ENCODE results near the gene ONECUT1.

Gene ONECUT1

DNA sequence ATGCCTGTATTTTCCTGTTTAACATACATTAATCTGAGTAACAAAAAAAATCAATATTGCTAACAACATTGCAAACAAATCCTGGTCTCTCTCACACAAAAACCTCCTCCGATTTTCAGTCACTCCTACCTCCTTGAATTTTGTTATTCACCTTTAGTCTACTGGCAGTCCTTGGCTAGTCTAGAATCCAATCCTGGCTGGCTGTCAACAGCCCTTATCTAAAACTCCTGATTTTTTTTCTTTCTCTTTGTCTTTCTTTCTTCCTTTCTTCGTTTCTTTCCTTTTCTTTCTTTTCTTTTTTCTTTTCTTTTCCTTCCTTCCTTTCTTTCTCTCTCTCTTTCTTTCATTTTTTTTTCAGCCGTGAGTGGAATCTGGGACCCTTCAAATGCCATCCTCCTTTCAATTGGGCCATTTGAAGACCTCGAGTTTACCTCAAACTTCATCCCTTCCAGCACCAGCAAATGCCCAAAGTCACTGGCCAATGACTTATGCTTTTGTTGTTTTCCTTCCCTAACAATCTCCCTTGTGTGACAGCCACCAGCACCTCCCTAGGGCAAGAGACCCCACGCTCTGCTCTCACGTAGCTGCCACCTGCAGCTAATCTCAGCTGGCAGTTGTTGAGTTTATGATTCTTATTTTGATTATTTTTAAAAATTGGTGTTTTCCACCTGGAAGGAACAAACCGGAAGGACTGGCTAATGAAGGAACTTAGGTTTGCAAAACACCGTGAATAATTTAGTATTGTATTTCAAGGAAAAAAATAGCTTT, 6.8 kb upstream of the ONECUT1 start:
- in situ Hi-C loops (cut with MboI; ENCODE audit: low sequenced_read_pairs, unreplicated experiment) = no loop called here
- no peak for DNase-seq (ENCODE audit: low spot score)
- TF ChIP-seq, protein P1, sequence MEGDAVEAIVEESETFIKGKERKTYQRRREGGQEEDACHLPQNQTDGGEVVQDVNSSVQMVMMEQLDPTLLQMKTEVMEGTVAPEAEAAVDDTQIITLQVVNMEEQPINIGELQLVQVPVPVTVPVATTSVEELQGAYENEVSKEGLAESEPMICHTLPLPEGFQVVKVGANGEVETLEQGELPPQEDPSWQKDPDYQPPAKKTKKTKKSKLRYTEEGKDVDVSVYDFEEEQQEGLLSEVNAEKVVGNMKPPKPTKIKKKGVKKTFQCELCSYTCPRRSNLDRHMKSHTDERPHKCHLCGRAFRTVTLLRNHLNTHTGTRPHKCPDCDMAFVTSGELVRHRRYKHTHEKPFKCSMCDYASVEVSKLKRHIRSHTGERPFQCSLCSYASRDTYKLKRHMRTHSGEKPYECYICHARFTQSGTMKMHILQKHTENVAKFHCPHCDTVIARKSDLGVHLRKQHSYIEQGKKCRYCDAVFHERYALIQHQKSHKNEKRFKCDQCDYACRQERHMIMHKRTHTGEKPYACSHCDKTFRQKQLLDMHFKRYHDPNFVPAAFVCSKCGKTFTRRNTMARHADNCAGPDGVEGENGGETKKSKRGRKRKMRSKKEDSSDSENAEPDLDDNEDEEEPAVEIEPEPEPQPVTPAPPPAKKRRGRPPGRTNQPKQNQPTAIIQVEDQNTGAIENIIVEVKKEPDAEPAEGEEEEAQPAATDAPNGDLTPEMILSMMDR (IDR thresholded peaks at IDR 0.05; ENCODE audit: borderline replicate concordance, control extremely low read depth, extremely low read depth, insufficient read depth, missing control alignments) = no peak

DNA sequence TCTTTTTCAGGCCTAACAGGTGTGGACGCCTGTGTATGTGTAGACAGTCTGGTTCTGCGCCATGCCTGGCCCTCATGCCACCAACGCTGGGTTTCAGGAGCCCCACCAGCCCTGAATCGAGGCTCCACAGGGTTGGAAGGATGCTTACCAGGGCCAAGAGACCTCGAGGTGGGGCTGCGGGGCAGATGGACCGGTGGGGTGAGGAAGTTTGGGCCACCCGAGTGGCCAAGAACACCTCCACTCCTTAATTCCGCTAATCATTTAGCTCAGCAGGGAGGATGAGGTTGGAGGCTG, 6.0 kb upstream of the ONECUT1 start:
- in situ Hi-C loops (cut with MboI; ENCODE audit: low sequenced_read_pairs, unreplicated experiment) = no loop called here
- DNase-seq (ENCODE audit: low spot score) = no peak
- TF ChIP-seq, protein P1 (IDR thresholded peaks at IDR 0.05; ENCODE audit: borderline replicate concordance, control extremely low read depth, extremely low read depth, insufficient read depth, missing control alignments) = no peak

DNA sequence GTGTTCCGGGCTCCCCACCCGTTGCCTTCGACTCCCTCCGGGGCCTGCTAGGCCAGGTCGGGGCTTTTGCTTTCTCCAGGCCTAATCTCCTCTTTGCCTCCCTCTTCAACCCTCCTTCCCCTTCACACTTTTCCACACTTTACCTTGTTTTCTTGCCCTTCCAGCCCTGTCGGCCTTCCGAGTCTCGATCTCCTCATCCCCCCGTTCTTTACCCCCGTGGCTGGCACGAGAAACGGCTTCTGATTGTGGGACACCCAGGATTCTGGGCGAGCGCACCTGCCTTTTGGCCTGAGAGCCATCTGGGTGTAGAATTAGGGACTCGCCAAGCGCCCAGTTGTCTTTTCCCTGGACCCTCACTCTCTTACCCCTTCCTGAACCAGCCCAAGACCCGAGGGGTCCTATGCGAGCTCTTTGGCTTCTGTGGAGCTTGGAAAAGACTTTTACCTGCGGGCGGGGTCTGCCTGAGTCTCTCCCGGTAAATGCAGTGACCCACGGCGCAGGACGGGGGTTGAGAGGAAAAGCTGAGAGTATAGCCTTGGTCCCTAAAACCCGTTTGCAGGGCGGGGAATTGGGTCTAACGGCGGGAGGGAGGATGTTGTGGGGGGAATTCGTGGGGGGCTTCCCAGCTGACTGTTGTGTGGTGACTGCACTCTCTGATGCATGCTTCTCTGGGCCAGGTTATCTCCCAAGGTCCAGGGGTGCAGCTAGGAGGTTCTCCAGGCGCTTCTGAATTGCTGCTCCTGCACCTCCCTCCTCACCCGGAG, 5.5 kb upstream of the ONECUT1 start:
- TF ChIP-seq, protein P1 (IDR thresholded peaks at IDR 0.05; ENCODE audit: borderline replicate concordance, control extremely low read depth, extremely low read depth, insufficient read depth, missing control alignments) = no peak
- no peak for DNase-seq (ENCODE audit: low spot score)
- in situ Hi-C loops (cut with MboI; ENCODE audit: low sequenced_read_pairs, unreplicated experiment) = no loop called here

DNA sequence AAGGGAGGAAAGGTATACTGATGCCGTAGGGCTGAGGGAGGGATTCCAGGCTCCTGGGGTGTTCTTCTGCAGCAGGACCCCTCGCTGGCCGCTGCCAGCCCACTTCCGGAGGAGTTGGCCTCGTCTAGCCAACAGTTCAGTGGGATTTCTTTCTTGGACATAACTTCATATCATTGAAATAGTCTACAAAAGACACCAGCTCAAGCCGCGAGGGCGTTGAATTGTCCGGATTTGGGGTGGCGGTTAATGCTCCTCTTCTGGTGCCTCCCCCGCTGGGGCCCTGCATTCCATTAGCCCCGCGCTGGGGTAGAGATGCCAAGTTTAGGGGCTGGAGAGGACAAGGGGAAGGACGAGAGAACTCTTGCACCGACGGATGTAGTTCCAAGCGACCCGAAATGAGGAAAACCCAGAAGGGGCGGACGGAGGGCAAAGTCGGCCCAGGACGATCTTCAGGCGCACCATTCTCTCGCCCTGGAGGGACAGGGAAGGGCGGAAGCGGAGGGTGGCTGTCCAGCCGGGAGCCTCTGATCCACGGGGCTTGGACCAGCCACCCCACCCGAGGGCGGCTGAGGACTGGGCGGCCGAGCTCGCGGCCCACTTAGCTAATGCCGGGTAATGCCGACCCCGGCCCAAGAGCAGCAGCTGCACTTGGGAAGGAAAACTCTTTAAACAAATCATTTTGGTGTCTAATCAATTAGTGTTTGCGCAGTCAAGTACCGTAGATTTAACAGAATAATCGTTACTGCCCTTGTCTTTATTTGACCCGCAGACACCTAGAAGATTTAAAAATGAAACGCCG, 4.7 kb upstream of the ONECUT1 start:
- in situ Hi-C loops (cut with MboI; ENCODE audit: low sequenced_read_pairs, unreplicated experiment) = no loop called here
- no peak for DNase-seq (ENCODE audit: low spot score)
- TF ChIP-seq, protein P1 (IDR thresholded peaks at IDR 0.05; ENCODE audit: borderline replicate concordance, control extremely low read depth, extremely low read depth, insufficient read depth, missing control alignments) = no peak

DNA sequence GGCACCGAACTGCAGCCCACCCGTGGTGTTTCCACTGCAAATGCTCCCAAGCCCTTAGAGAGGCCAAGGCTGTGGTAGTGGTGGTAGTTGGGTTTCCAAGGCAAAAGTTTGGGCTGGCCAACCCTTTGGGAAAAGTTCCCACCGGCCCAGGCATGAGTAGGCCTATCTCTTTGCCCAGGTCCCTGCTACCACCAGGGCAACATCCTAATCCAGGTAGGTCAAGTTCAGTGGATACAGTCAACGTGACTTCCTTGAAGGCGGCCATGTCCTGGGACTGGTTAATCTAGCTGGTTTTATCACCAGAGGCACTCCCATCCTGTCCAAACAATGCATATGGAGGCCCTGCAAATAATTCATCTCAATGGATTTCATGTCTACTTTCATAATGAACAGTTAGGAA, 1.6 kb upstream of the ONECUT1 start:
- TF ChIP-seq, protein P1 (IDR thresholded peaks at IDR 0.05; ENCODE audit: borderline replicate concordance, control extremely low read depth, extremely low read depth, insufficient read depth, missing control alignments) = no peak
- in situ Hi-C loops (cut with MboI; ENCODE audit: low sequenced_read_pairs, unreplicated experiment) = no loop called here
- DNase-seq (ENCODE audit: low spot score) = no peak

DNA sequence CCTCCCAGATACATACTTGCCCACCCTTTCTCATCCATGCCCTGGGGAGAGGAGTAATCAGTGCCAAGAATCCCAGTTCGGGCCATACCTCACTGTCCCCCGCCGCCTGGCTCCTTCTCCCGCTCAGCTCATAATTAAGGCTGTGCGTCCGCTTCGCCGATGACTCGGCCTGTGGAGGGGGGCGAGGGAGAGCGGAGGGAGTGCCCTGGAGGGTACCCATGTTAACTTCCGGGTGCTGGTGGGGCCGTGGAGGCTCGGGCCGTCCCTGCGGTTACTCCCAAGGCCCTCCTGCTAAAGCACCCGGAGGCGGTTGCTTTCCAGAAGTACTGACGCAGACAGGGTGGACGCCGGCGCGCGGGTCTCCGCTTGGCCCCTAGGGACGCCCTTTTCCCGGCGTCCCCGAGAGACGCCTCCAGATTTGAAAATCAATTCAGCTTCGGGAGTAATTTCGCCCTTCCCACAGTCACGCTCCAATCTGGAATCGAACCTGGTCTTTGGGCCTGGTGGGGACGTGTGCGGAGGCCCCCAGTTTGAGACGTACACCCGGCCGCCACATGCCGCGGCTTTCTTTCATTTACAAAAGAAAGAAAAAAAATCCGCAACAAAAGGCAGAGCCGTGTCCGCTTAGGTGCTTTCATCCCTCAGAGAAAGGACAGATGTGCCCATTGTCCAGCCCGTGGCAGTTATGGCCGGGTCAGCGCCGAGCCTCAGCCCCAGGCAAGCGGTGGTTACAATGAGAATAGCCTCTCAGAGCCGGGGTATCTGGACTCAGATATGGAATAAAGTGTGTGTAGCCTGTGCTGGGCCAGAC, 1.0 kb upstream of the ONECUT1 start:
- in situ Hi-C loops (cut with MboI; ENCODE audit: low sequenced_read_pairs, unreplicated experiment) = no loop called here
- DNase-seq (ENCODE audit: low spot score) = no peak

More for the DNA sequence above, 1.0 kb upstream of the ONECUT1 start:
- TF ChIP-seq, protein P1 (IDR thresholded peaks at IDR 0.05; ENCODE audit: borderline replicate concordance, control extremely low read depth, extremely low read depth, insufficient read depth, missing control alignments) = no peak

Data from GM13976 (cell line).